ENCODE data around the gene CSHL1.
A peak's percentile ranks its signal among the peaks of the same experiment; 100 is the strongest.

Gene CSHL1

GRCh38 chr17:63911041-63911635 lies at the start of gene CSHL1:
Gene CSHL1, minus strand, starts transcription at chr17:63911258. Its CDS starts 62 bp downstream, at chr17:63911196.
- no peak for DNase-seq

DNA sequence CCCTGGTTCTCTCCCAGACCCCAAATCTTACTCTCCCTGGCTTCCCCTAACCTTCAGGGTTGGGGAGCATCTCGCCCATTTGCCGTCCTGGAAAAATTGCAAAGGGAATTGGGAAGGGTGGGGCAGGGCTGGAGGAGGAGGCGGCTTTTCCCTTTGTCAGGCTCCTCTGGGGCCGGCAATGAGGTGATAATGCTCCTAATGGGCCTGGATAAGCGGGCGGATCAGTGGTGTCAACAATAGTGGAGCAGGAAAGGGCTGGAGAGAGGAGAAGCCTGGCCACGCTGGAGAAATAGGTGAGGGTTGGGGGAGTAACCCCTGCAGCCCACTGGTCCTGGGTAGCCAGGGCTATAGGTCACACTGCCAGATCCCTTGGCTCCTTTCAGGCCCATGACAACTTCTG lies 49.4 kb upstream of the CSHL1 start:
- DNase-seq, result no peak

DNA sequence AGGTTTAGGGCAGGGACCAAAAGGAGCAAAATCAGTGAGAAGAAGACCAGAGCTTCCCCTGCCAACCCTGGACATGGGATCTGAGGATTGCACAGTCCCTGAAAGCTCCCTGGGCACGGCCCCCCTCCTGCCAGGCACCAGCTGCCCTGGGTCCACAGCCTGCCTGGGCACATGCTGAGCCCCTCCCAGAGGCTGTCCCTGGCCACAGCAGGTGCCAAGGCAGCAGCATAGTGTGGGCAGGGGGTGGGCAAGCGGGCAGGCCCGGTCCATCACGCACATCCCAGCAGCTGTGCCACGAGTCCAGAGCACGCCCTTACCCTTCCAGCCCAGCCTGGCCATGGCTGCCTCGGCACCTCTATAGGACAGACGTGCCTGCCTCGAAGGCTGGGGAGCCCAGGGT lies 48.9 kb upstream of the CSHL1 start:
- no peak for DNase-seq

- DNase-seq, result peak; percentile 47
Measured at GRCh38 chr17:63956296-63956920, 45.4 kb upstream of the CSHL1 start.

DNA sequence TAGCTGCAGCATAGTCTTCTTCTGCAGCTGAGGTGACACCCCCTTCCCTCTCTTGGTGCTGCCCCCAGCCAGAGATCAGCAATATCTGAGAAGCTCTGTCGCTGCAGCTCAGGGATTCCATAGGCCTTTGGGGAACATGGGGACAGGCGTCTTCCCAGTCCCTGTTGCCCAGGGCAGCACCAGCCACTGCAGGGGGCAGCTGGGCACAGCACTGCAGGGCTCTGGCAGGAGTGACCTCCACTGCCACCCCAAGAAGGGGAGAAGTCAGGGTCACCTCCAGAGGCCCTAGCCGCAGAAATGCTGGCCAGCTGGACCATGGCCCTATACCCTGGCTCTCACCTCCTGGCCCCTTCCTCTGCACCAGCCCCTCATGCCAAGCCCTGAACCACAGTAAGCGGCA lies 44.7 kb upstream of the CSHL1 start:
- no peak for DNase-seq

DNA sequence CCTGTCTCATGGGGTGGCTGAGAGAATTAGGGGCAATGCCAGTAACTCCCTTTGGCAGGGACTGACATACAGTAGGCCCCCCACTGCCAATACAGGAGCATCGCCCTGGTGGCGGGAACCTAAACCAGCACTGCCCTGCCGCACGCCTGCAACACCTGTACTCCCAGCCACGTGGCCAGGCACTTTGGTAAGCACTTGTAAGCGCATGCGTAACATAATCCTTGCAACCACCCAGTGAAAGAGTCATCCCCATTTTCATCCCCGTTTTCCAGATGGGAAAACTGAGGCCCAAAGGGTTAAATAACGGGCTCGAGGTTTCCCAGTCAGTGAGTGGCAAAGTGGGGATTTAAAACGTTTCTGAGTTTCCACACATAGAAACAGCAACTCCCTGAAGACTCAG lies 44.2 kb upstream of the CSHL1 start:
- DNase-seq, result no peak

DNA sequence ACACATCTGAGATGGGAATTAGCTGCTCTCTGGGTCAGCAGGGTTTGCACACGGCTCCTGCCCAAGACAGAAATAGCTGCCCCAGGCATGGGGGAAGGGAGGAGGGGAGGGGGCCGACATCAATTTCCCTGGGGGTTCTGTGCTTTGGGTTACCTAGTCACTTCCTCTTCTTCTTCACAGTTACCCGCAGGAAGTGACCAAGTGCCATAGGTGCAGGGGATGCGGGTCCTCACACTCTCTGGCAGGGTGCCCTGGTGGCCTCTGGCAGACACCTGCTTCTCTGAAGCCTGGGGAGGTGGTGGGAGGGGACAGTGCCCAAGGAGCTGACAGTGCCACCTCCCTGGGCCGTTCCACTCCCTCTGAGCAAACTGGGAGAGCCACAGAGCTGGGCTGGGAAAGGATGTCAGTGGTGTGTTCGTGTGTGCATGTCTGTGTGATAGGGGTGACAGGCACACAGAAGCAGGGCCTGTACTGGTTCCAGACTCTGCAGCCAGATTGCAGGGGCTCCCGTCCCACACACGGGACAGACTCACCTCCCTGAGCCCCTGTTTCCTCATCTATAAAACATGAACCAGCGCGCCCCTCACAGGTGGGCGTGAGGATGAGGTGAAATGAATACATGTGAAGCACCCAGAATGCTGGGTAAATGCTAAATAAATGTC lies 43.5 kb upstream of the CSHL1 start:
- no peak for DNase-seq

GRCh38 chr17:63950940-63951907 lies 40.2 kb upstream of the CSHL1 start:
- DNase-seq, result no peak

DNA sequence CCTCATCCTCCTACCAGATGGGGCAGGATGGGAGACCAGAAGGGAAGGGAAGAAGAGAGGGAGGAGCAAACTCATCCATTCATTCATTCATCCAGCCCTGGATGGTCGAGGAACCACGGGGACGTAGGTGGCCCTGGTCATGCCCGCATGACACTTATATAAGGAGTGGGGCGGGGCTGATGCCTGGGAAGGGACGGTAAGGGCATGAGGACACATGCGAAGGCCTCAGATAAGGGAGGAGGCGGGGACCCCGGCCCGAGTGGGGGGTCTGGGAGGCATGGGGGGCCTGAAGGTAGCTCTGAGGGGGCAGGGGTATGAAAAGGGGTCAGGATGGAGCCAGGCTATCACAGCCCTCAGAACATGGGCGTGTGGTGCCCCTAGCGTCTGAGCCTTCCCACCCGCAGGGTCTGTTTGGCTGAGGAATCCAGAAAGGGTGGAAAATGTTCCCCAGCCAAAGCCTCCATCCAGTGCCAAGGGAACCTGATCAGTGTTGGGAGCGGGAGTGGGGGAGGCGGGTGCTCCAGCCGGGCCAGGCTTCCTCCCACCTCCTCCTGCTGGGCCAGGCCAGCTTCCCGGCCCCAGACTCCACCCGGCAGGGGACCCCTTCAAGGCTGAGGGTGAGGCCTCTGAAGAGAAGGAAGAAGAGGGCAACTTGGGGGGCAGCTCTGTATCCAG lies 38.7 kb upstream of the CSHL1 start:
- DNase-seq, result no peak

DNA sequence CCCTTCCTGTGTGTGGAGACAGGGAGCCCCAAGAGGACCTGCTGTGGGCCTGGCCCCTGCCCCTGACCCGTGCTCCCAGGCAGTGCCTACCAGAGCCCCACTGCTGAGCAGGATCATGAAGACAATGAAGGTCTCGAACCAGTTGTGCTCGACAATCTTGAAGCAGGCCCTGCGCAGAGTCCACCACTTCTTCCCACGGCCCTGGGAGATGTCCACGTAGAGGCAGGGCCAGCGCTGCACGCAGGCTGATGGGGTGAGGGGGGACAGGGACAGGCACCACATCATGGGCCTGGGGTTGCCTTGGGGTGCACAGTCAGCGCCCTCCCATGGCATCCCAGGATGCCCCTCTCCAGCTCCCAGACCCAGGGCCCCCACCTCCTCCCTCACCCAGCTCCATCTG lies 37.5 kb upstream of the CSHL1 start:
- no peak for DNase-seq

GRCh38 chr17:63947711-63948330 lies 36.8 kb upstream of the CSHL1 start:
- no peak for DNase-seq

- peak; percentile 15 for DNase-seq
Measured at GRCh38 chr17:63946440-63947363, 35.6 kb upstream of the CSHL1 start.

GRCh38 chr17:63945784-63946439 lies 34.9 kb upstream of the CSHL1 start:
- DNase-seq, result no peak

- DNase-seq, result no peak
Measured at GRCh38 chr17:63944736-63945499, 33.9 kb upstream of the CSHL1 start.

GRCh38 chr17:63943745-63944144 lies 32.7 kb upstream of the CSHL1 start:
- DNase-seq, result no peak

DNA sequence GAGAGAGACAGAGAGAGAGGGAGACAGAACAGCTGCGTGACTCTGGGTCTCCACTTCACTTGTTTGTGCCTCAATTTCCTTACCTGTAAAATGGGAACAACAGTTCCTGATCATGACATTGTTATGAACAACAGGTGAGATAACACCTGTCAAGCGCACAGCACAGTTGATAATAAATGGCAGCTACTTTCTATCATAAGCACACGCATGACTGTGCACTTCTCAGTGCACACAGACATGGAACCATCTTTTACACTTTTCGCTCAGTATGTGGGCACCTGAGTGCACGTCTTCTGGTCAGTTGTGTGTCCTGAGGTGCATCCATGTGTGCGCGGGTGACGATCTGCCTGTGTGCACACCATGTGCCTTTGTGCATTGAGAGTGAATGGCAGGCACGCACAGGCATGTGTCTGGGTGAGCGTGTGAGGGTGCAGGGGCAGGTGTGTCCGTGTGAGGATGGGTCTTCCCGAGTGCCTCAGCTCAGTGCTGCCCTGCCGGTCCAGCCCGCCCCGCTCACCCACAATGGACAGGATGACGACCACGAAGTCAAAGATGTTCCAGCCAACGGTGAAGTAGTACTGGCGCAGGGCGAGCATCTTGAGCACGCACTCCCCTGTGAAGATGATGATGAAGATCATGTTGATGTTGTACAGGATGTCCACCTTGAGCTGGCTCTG lies 31.4 kb upstream of the CSHL1 start:
- no peak for DNase-seq

DNA sequence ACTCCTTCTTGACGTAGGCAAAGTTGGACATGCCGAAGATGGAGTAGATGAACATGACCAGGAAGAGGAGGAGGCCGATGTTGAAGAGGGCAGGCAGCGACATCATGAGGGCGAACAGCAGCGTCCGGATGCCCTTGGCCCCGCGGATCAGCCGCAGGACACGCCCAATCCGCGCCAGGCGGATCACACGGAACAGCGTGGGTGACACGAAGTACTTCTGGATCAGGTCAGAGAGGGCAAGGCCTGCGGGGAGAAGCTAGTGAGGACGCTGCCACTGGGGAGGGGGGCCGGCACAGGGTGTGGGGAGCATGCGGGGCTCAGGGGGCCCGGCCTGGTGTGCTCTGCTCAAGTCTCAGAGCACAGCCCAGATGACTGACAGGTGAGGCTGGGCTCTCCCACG lies 30.7 kb upstream of the CSHL1 start:
- DNase-seq, result no peak

DNA sequence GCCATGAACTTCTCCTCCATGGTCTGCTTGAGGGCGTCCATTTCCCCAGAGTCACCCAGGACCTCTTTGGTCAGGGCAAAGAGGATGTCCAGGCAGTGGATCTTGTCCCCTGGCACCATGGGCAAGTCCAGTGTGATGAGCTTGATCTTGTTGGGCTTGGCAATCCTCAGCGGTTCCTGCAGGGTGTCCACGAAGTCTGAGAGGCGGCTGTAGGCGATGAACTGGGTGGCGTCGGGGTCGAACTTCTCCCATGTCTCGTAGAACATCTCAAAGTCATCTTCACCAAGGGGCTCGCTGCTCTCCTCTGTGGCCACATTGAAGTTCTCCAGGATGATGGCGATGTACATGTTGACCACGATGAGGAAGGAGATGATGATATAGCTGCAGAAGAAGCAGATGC lies 30.1 kb upstream of the CSHL1 start:
- no peak for DNase-seq

- DNase-seq, result no peak
Measured at GRCh38 chr17:63940584-63940983, 29.5 kb upstream of the CSHL1 start.
